GM21381 (cell line): ENCODE measurements around the gene BCL2L11.
"Not testable (repeated sequence)": the region's sequence is repeated elsewhere in the genome, so short reads cannot be mapped to it uniquely, and the experiment has no call there.

Experiments
- ATAC-seq: cut with Tn5 transposase; IDR thresholded peaks from one replicate; pipeline ENCODE4 v1.9.1; 2021; ENCODE audit warnings: mild to moderate bottlenecking, moderate library complexity; ENCODE audit not compliant: unreplicated experiment

The BCL2L11 gene, protein sequence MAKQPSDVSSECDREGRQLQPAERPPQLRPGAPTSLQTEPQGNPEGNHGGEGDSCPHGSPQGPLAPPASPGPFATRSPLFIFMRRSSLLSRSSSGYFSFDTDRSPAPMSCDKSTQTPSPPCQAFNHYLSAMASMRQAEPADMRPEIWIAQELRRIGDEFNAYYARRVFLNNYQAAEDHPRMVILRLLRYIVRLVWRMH

DNA sequence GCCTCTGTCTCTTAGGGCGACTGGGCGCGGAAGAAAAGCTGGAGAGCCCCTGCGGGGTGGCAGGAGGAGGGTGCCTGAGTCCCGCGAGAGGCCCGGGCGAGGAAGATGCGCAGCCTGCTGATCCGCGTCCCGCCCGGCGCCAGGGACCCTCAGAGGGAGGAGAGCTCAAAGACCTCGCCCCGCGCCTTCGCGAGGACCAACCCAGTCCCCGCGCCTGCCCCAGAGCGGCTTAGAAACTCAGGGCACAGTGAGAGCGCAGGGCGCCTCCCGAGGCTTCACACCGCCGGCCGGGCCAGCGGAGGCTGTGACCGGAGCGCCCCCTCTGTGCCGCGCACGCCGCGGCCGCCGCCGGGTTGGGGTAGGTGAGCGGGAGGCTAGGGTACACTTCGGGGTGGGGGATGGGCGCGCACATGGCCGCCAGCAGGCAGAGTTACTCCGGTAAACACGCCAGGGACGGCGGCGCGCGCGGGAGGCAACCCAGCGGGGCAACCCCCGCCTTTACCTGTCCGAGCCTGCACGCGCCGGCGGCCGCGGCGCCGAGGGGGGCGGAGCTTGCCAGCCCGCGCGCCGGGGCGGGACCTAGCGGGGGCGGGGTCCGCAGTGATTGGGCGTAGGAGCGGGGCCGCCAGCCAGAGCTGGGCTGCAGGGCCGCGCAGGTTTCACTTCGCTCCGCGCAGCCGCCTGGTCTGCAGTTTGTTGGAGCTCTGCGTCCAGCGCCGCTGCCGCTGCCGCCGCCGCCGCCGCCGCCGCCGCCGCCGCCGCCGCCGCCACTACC lies at the start of gene BCL2L11:
Gene BCL2L11, plus strand, starts transcription at position 662 of the 775 bp plus-strand sequence. CDS start 2,832 bp downstream, outside the sequence.
- ATAC-seq: peak; percentile 54

DNA sequence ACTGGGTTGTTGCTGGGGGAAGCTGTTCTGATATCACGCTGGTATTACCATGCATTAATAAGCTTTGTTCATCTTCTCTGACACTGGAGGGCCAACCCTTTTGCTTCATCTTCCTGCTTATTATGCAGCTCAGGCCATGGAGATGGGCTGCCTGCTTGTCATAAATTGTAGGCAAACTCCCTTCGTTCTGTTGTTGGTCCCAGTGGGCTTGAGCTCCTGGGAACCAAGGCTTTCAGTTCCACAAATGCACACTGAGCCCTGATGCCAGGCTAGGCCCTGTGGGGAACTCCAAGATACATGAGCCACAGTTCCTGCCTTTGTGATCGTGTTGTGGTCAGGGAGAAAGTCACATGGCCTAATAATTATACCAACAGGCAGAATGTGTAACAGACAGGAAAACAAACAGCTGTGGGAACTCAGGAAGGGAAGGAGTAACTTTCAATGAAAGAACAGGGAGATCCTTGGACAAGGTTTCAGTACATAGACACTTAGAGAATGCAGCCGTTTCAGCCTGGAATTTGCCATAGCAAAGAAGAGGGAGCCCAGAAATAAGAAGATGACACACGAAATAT lies 49.0 kb upstream of the BCL2L11 start:
- no peak for ATAC-seq

DNA sequence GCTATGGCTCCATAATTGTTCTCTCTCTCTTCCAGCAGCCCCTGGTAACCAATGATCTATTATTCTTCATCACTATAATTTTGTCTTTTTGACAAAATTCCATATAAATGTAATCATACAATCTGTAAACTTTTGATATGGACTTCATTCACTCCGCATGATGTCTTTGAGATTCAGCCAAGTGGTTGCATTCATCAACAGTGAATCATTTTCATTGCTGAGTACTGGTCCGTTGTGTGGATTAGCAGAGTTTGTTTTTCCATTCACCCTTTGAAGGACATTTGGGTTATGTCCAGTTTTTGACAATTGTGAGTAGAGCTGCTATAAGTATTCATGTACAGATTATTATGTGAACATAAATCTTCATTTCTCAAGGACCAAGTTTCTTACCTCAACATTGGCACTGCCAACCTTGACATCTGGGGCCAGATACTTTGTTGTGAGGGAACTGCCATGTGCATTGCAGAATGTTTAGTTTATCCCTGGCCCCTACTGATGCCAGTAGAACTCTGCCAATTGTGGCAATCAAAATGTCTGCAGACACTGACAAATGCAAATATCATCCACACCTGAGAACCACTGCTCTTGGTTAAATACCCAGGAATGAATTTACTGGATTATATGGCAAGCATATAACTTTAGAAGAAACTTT lies 48.4 kb upstream of the BCL2L11 start:
- ATAC-seq: no peak

DNA sequence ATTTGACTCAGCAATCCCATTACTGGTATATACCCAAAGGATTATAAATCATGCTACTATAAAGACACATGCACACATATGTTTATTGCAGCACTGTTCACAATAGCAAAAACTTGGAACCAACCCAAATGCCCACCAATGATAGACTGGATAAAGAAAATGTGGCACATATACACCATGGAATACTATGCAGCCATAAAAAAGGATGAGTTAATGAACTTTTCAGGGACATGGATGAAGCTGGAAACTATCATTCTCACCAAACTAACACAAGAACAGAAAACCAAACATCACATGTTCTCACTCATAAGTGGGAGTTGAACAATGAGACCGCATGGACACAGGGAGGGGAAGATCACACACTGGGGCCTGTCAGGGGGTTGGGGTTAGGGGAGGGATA lies 38.1 kb upstream of the BCL2L11 start:
- ATAC-seq: not testable (repeated sequence)

DNA sequence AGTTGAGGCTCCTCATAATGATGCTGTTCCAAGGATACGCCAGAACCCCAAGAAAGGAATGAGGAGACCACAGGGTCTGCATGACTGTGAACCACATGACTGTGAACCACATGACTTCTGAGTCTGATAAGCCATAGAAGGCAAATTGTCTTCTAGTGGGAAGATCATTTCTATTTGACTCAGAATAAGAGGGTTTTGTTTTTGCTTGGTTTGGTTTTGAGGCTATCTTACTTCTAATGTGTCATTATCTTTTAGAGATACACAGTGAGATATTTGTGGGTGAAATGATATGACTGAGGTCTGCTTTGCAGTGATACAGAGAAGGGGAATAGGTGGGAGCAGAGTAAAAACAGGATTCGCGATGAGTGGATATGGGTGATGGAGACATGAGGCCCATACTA lies 28.9 kb upstream of the BCL2L11 start:
- ATAC-seq: no peak

DNA sequence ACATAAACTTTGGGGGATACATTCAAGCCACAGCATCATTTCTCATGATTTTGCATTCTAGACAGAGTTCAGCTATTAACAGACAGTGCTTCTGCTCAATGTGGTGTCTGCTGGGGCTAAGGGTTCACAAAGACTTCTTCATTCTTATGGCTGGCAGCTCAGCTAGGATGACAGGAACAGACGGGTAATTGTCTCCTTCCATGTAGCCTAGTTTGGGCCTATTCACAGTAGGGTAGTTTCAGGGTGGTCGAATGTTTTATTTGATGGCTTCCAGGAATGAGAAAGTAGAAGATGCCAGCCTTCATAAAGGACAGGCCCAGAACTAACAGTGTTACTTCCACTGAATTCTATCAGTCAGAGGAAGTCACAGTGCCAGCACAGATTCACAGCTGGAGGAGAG lies 26.0 kb upstream of the BCL2L11 start:
- ATAC-seq: no peak

DNA sequence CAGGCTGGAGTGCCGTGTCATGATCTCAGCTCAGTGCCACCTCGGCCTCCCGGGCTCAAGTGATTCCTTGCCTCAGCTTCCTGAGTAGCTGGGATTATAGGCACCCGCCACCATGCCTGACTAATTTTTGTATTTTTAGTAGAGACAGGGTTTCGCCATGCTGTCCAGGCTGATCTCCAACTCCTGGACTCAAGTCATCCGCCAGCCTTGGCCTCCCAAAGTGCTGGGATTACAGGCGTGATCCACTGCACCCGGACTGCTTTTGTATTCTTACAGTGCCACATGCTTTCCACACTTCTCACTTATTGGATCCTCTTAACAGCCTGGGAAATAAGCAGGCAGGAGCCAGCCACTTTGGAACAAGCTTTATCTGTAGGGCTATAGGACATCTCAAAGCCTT lies 25.3 kb upstream of the BCL2L11 start:
- no peak for ATAC-seq

DNA sequence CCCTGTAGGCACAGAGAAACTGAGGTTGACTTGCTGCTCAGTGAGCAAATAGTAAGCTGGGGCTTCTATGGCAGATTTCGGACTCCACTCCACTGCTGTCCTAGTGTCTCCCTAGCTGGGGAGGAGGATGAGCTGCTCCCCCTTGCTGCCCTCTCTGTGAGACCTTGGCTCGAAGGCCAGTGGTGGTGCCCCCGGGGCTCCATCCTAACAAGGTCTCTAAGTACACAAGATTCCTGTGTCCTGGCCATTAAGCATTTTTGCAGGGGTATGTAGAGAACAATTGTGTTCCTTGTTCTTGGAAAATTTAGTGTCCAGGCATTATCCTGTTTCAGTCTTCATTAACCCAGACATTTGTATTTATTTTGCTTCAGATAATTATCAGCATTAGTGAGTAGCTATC lies 21.3 kb upstream of the BCL2L11 start:
- no peak for ATAC-seq

DNA sequence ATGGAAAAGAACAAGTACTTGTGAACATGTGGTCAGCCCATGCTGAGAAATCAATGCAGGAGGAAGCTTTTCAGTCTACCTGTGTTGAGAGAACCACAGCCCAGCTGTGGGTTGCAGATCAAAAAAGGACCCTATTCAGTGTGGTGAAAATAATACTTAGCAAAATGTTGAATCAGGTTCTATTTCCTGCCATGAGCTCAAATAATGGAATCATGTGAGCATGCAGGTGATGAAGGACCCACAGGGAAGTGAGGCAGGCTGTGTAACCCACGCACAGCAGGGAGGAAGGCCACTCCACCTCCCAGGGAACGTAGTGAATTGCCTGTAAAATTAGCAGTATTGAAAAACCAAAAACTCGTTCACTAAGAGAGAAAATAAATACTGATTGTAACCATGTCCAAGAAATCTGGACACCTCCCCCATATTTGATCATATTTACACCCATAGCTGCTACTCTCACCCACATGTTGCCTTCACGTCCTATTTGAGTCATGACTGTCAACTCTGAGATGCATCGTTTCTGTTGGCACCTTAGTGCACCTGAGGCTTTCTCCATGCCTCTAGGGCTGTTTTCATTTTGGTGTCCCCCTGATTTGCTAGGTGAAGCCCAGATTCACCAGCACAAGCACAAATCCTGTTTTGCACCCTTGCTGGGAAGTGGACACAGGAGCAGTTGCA lies 20.5 kb upstream of the BCL2L11 start:
- peak; percentile 22 for ATAC-seq

DNA sequence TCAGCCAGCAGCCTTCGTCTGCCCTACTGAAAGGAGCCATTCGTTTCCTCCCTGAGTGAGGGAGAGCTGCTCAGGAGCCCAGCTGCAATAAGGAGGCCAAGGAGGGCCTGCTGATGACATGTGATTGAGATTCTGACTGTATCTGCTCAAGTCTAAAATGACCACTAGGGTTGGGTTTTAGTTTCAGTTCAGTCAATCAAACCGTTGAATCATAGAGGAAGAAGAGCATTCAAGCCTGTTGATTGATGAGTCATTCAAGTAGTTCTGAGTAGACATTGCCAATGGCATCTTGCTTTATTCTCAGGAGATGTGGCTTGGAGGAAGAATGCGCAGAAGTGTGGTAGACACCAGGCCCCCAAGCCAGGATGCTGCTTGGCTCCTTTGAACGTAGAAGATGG lies 19.9 kb upstream of the BCL2L11 start:
- peak; percentile 79 for ATAC-seq

DNA sequence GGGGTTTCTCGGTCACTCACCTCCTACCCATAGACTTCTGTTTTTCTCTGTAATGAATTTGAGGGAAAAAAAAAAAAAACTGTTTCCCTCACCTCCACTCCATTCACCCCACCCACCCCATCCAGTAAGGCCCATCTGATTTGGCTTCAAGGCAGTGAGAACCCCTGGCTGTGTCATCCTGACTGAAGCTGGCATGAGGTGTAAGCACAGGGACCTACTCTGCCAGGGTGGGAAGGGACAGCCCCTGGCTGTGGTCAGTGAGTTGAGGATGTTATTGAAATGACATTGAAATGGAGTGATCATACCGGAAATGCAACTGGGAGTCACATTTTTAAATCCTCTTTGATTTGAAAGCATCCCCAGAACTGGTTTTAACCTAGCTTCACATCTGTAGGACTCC lies 19.1 kb upstream of the BCL2L11 start:
- no peak for ATAC-seq

DNA sequence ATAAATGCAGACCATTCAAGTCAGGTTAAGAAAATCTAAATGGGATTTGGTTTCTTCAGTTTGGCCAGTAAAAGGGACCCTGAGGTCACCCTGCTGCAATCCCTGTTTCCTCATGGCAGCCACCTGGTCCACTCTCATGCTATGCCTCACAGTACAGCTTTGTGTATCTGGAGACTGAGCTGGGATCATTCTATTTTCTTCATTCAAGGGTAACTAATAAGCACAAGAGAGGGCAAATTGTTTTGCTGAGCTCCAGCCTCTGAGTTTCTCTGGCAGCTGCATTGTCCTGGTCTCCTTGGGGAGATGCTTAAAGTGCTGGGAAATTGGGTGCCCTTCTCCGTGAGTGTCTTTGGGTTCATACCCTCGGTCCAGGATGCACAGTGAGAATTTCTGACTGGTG lies 18.5 kb upstream of the BCL2L11 start:
- no peak for ATAC-seq

DNA sequence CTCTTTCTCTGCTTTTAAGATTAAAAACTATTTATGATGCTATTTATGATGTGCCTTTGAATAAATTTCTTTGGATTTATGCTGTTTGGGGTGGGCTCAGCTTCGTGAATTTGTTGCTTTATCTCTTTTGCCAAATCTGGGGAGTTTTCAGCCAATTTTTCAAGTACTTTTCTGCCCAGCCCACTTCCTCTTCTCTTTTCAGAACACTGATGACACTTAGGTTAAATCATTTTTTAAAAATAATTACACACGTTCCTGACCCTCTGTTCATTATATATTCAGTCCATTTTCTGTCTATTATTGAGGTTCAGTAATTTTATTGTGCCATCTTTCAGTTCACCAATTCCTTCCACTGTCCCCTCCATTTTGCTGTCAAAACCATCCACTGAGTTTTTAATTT lies 14.8 kb upstream of the BCL2L11 start:
- ATAC-seq: no peak

DNA sequence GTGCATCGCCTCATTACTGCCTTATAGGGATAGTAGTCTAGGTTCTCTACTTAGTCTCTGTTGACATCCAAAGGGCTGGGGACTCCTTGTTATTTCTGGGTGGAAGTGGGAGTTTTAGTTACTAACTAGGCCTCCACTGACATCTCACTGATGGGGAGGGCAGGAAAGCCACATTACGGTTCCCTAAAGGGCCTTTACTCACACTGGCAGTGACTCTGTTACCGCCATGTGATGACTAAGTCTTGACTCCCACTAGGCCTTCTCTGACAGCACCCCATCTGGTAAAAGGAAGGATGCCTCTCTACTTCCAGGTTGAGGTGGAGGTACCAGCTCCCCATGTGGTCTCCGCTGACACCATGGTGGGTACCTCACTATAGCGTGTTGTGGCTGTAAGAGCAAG lies 14.0 kb upstream of the BCL2L11 start:
- no peak for ATAC-seq

DNA sequence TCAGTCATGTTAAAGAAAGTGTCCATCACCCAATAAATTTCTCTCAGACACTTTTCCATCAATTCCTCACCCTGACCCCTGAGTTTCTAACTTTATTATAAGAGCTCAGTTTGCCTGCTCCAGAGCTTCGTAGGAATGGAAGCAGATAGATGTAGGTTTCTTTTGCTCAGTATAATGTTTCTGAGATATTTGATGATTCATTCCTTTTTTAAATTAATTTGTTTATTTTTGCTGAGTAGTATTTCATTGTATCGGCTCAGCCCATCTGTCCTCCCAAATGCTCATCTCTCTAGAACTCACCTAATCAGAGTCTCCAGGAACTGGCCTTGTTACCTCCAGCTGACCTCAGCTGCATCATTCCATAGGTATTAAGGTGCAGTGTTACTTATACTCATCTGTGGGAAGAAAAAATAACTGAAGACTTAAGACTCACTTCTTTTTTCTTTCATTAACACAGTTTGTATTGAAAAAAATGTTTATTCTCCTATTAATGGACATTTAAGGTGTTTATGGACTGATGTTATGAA lies 11.9 kb upstream of the BCL2L11 start:
- ATAC-seq: no peak

DNA sequence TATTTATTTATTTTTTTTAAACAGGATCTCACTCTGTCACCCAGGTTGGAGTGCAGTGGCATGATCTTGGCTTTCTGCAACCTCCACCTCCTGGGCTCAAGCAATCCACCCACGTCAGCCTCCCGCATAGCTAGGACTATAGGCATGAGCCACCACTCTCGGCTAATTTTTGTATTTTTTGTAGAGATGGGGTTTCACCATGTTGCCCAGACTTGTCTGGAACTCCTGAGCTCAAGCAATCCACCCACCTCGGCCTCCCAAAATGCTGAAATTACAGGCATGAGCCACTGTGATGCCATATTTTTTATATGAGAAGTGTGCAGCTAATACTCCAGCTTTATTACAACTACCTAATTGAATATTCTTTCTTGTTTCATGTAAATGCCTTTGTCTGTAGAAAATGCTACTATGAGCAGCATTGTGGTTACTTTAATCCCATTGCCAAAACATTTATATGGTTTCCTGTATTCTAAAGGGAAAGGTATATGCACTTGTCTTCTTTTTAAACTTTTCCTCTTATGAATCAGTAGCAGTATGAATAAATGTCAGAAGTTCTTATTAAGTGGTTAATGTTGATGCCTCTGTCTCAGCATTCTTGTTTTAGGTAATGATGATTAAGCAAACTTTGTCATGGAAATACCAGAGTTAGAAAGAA lies 9.5 kb upstream of the BCL2L11 start:
- ATAC-seq: no peak

DNA sequence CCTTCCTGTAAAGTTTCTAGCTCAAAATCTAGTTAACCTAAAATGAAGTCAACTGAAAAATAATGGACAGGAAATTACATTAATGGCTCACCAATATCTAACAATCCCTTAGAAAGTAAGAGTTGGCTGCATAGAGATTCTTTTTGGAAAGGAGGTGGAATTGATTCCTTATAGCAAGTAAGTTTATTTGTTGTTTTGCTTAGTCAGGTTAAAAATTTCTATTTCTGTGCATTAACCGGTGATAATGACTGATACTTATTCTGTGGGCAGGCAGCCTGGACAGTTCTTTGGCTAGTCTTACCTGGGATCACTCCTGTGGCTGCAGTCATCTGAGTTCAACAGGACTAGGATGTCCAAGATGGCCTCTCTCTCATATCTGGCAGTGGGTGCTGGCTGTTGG lies 6.9 kb upstream of the BCL2L11 start:
- ATAC-seq: no peak

DNA sequence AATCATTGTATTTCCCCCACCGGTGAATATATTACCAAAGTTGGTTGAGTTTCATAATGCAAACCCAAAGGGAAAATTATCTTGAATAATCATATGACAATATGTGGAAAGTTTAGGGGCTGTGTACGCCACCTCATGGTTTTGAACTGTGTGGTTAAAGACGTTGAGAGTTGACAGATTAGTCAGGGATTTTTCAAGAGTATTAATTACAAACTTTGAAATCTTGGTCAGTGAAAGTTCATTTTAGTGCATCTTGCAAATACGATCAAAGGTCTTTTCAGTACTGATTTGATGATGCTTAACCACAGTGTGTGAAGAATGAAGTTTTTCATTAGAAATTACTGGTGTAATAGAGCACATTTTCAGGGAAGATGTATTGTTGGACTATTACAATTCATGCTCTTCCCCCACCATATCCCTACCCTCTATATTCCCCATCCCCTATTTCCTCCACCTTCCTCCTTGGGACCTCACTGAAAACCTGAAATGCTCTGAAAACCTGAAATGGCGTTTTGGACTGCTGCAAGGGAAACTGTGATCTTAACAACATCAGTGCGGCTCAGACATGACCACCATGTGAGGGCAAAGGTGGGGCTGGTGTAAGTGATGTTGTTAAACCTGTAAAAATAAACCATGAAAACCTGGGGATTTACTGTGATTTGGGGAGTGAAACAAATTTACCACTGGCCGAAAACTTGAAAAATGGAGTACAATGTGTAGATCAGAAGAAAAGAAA lies 4.5 kb upstream of the BCL2L11 start:
- no peak for ATAC-seq

DNA sequence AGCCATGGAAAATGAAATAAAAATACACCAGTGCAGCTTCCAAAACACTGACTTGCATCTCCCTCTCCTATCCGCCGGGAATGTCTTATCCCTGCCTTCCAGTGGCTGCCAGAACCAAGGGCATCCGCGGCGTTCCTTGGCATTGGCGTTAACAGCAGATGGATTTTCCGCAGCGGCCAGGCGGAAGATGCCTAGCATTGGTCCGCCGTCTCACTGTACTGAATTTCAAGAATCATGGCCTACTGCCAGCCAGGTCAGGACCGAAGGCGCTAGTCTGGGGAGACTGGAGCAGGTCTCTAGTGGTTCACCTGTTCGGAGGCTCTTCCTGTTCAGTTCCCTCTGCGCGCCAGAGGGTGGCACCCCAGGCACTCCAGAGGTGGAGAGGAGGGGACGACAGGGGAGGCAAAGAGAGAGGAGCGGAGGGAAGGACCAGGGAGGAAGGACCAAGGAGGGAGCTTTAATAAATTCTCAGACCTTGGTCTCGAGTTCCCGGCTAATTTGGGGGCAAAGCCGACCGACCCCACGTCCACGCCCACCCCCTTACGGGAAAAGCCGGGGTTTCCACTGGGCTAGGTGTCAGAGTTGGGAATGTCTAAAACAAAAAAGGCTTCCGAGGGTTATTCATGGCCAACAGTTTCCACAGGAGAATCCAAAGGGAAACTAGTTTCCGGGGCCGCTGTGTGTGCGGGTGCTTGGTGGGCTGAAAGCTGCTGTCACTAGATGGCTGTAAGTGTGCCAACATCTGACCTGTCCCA lies 3.7 kb upstream of the BCL2L11 start:
- ATAC-seq: no peak
